GM12878 (cell line): ENCODE measurements around the gene NKD1. TPM values are rescaled to one million over a fixed set of nuclear protein-coding genes. Genes with fewer than 3 reads are reported as not detected.

Experiments
- ATAC-seq: fragments of 200-7000 bp; cut with Tn5 transposase; 3 replicates; pipeline ENCODE4 v1.9.1; 2020; ENCODE audit warnings: mild to moderate bottlenecking, moderate library complexity
- BruUV-seq: library from RNA; stranded (reverse); fragments of 400-500 nt; replicated peaks from 2 replicates; lab custom pipeline; 2021; lab: Mats Ljungman, UMichigan
- CTCF ChIA-PET: fragments of 300-600 bp; sonication (Branson Sonifier 250); formaldehyde crosslinking; extraction: SDS; loops from one replicate; lab custom pipeline; 2021; ENCODE audit warnings: inconsistent platforms; lab: Yijun Ruan, JAX
- POLR2A ChIA-PET: fragments of 350-600 bp; formaldehyde crosslinking; extraction: SDS; loops from one replicate; lab custom pipeline; 2021; ENCODE audit warnings: inconsistent platforms; lab: Charles Lee
- RAD21 ChIA-PET: fragments of 300-600 bp; sonication (Branson Sonifier 250); formaldehyde crosslinking; loops from one replicate; lab custom pipeline; 2023; ENCODE audit warnings: antibody characterized with exemption; ENCODE audit not compliant: unreplicated experiment; lab: Charles Lee
- SMC1A ChIA-PET: fragments of 300-600 bp; sonication (Branson Sonifier 250); formaldehyde crosslinking; loops from one replicate; lab custom pipeline; 2023; ENCODE audit not compliant: unreplicated experiment, uncharacterized antibody; lab: Charles Lee
- DNase-seq: peaks from one replicate; pipeline ENCODE4 v3.0.0-alpha.2; 2011; ENCODE audit warnings: low read depth, low spot score
- FAIRE-seq: peaks from 3 replicates; lab custom pipeline; 2011; peaks lifted over from hg19 to GRCh38; lab: Jason Lieb, UNC
- H2AFZ ChIP-seq: 2 replicates; pipeline ENCODE4 v1.6.0; 2011; ENCODE audit warnings: low read depth, low read length, control low read depth; ENCODE audit not compliant: control insufficient read depth
- H3K27ac ChIP-seq: 2 replicates; pipeline ENCODE4 v1.5.1; 2011; ENCODE audit warnings: control low read depth; ENCODE audit not compliant: control insufficient read depth, insufficient read depth
- H3K27me3 ChIP-seq, 2 experiments: replicated peaks in 1 of 2; 2 replicates each; pipeline versions ENCODE4 v1.6.0 to v1.6.1; 2011; ENCODE audit warnings: low read length in 1 of 2; ENCODE audit not compliant: control insufficient read depth in 2 of 2, insufficient read depth in 2 of 2
- H3K36me3 ChIP-seq, 2 experiments: 2 replicates each; pipeline ENCODE4 v1.5.1; 2011; ENCODE audit warnings: low read length in 1 of 2; ENCODE audit not compliant: control insufficient read depth in 2 of 2, insufficient read depth in 2 of 2
- H3K4me1 ChIP-seq: 2 replicates; pipeline ENCODE4 v1.6.1; 2011; ENCODE audit warnings: mild to moderate bottlenecking, low read length, moderate library complexity, mixed read lengths; ENCODE audit not compliant: control insufficient read depth, insufficient read depth
- H3K4me2 ChIP-seq: 2 replicates; pipeline ENCODE4 v1.6.0; 2011; ENCODE audit warnings: control low read depth; ENCODE audit not compliant: control insufficient read depth, insufficient read depth
- H3K4me3 ChIP-seq: fragments of 200-600 bp; sonication (generic); 2 replicates; pipeline ENCODE4 v1.5.1; 2016
- H3K79me2 ChIP-seq: 2 replicates; pipeline ENCODE4 v1.6.0; 2011; ENCODE audit warnings: low read length; ENCODE audit not compliant: control insufficient read depth, insufficient read depth
- H3K9ac ChIP-seq: 2 replicates; pipeline ENCODE4 v1.8.0; 2011; ENCODE audit warnings: low read length, control low read depth, mixed read lengths; ENCODE audit not compliant: control insufficient read depth, insufficient read depth
- H3K9me3 ChIP-seq: replicated peaks from 3 replicates; pipeline ENCODE4 v1.5.1; 2011; ENCODE audit warnings: mild to moderate bottlenecking, low read length; ENCODE audit not compliant: control insufficient read depth, insufficient read depth
- H4K20me1 ChIP-seq: 2 replicates; pipeline ENCODE4 v1.6.0; 2011; ENCODE audit not compliant: control insufficient read depth, insufficient read depth
- ATF7 ChIP-seq: fragments of 450-650 bp; IDR thresholded peaks from 2 replicates; pipeline ENCODE4 v1.6.1; 2016; ENCODE audit warnings: low read depth, mild to moderate bottlenecking
- EGR1 ChIP-seq, 2 experiments: IDR thresholded peaks; 1 replicate in 1 of 2; 2 replicates in 1 of 2; pipeline ENCODE4 v1.6.1; 2011 to 2012; ENCODE audit warnings: low read depth in 2 of 2, low read length in 2 of 2, borderline replicate concordance in 1 of 2, mild to moderate bottlenecking in 1 of 2, moderate library complexity in 1 of 2
- HCFC1 ChIP-seq: fragments of 150-350 bp; IDR thresholded peaks from 2 replicates; pipeline ENCODE4 v1.6.1; 2014; ENCODE audit warnings: low read length
- HDGF ChIP-seq: fragments of 450-650 bp; IDR thresholded peaks from 2 replicates; pipeline ENCODE4 v1.6.1; 2016; ENCODE audit warnings: antibody characterized with exemption
- KDM1A ChIP-seq: fragments of 200-600 bp; sonication (generic); IDR thresholded peaks from 2 replicates; pipeline ENCODE4 v1.6.1; 2016; ENCODE audit warnings: borderline replicate concordance
- KLF5 ChIP-seq: fragments of 450-650 bp; IDR thresholded peaks from 2 replicates; pipeline ENCODE4 v1.6.1; 2014; ENCODE audit warnings: mild to moderate bottlenecking; ENCODE audit not compliant: partially characterized antibody
- PAX8 ChIP-seq: fragments of 450-650 bp; IDR thresholded peaks from 2 replicates; pipeline ENCODE4 v1.6.1; 2017; ENCODE audit warnings: mild to moderate bottlenecking, moderate library complexity
- RAD51 ChIP-seq: fragments of 450-650 bp; IDR thresholded peaks from 2 replicates; pipeline ENCODE4 v1.6.1; 2016; ENCODE audit warnings: moderate library complexity, mild to moderate bottlenecking, inconsistent platforms
- STAT1 ChIP-seq: fragments of 450-650 bp; conservative IDR thresholded peaks from 2 replicates; pipeline ENCODE4 v1.6.1; 2014; ENCODE audit warnings: antibody characterized with exemption, mild to moderate bottlenecking
- TCF3 ChIP-seq: IDR thresholded peaks from 2 replicates; pipeline ENCODE4 v1.6.1; 2012; ENCODE audit warnings: low read depth, mild to moderate bottlenecking, low read length, borderline replicate concordance; ENCODE audit not compliant: insufficient read depth
- WGBS: methylation state at CpG from one replicate; pipeline ENCODE4 v1.1.6; 2016; ENCODE audit warnings: low lambda C conversion rate; ENCODE audit not compliant: insufficient replicate concordance, insufficient coverage; ENCODE audit errors: missing lambda C conversion rate; 5-methylcytosine and 5-hydroxymethylcytosine counted together
- in situ Hi-C: fragments of 300-500 bp; cut with MboI; formaldehyde crosslinking; loops from 9 replicates; pipeline ENCODE4 v1.14.3; 2018; ENCODE audit warnings: mixed read lengths
- intact Hi-C: fragments of 100-400 bp; cut with micrococcal nuclease; formaldehyde crosslinking; loops from one replicate; pipeline ENCODE4 v1.14.2; 2022; ENCODE audit not compliant: unreplicated experiment
- polyA plus RNA-seq, 11 experiments: library from polyadenylated mRNA; depleted of rRNA in 4 of 11; unstranded in 6 of 11; stranded (reverse) in 5 of 11; fragments of >200 nt; fragmentation: Nextera tagmentation in 4 of 11; fragmentation: Illumina TruSeq in 1 of 11; extraction: Ambion mirVana in 4 of 11; extraction: Trizol in 1 of 11; gene quantifications; 1 replicate in 1 of 11; 2 replicates in 10 of 11; pipeline versions ENCODE4 v1.2.1 to v1.2.3, GENCODE V29; 2011 to 2016; ENCODE audit warnings: inconsistent platforms in 2 of 11, missing spikeins in 2 of 11, low read depth in 1 of 11
- total RNA-seq, 4 experiments: library from RNA; depleted of rRNA in 3 of 4; stranded (reverse); fragments of >200 nt in 3 of 4; fragmentation: Illumina TruSeq in 1 of 4; extraction: Trizol in 1 of 4; gene quantifications; 2 replicates each; pipeline versions ENCODE4 v1.2.1 to v1.2.3, GENCODE V29; 2013 to 2021
- TF ChIP-seq, protein P1 (sequence below): IDR thresholded peaks from 2 replicates; pipeline ENCODE4 v1.6.1; 2011; ENCODE audit warnings: borderline replicate concordance, low read depth, mild to moderate bottlenecking, moderate library complexity, low read length; ENCODE audit not compliant: insufficient read depth, poor library complexity, severe bottlenecking

The NKD1 gene
- total and polyA plus RNA-seq, 10 of the 15 experiments (the other 5 are each of a cell fraction or from before 2014, with no cell fraction given), result under 0.01 to 0.49 (median 0.04) TPM; not detected in 2

DNA sequence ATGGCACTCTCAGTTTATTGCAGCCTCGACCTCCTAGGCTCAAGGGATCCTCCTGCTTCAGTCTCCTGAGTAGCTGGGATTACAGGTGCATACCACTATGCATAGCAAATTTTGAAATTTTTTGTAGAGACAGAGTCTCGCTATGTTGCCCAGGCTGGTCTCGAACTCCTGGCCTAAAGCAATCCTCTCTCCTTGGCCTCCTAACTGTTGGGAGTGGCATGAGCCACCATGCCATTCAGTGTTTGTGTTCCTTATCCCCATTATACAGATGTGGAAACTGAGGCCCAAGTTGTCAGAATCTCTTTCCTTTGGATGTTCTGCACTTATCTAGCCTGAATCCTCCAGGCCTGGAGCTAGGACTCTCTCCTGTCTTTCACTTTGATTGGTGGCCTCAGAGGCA is 40.8 kb upstream of the NKD1 start:
- POLR2A ChIA-PET, result no interaction called here
- H4K20me1 ChIP-seq, result no peaks in the 10 kb centered on the region
- H3K9me3 ChIP-seq, result no peaks in the 10 kb centered on the region
- H3K4me1 ChIP-seq, result no peaks in the 10 kb centered on the region
- BruUV-seq, result no TSS peak
- in situ Hi-C loops, result no loop called here
- H3K27ac ChIP-seq, result no peak overlapping the region
- 33% methylated on average over 3 of the region's 3 CpGs for WGBS
- no peak overlapping the region for H3K9ac ChIP-seq
- TF ChIP-seq KDM1A, result no peak
- TF ChIP-seq HDGF, result no peak
- TF ChIP-seq KLF5, result no peak
- no peak for TF ChIP-seq RAD51
- TF ChIP-seq ATF7, result no peak
- no peak for TF ChIP-seq PAX8
- no peak for TF ChIP-seq TCF3
- no peak for TF ChIP-seq EGR1 (IDR thresholded peaks at IDR 0.05; ENCODE audit: borderline replicate concordance in 1 of 2, low read depth in 2 of 2, low read length in 2 of 2)
- TF ChIP-seq STAT1, result no peak
- TF ChIP-seq, protein P1, sequence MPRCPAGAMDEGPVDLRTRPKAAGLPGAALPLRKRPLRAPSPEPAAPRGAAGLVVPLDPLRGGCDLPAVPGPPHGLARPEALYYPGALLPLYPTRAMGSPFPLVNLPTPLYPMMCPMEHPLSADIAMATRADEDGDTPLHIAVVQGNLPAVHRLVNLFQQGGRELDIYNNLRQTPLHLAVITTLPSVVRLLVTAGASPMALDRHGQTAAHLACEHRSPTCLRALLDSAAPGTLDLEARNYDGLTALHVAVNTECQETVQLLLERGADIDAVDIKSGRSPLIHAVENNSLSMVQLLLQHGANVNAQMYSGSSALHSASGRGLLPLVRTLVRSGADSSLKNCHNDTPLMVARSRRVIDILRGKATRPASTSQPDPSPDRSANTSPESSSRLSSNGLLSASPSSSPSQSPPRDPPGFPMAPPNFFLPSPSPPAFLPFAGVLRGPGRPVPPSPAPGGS, result no peak
- TF ChIP-seq HCFC1, result no peak
- TF ChIP-seq, all 136 proteins: peak for 0
- Histone ChIP-seq H3K4me2 (no peak overlapping the region), H3K79me2 (no peaks in the 10 kb centered on the region), H3K27me3 (no peaks in the 10 kb centered on the region; a peak in 1 of 4 replicates), H2AFZ (no peak overlapping the region), H3K36me3 (no peaks in the 10 kb centered on the region), H3K4me3 (no peak overlapping the region)
- intact Hi-C loops, result loop anchor here (10.0 kb wide), 1 partner anchor 133 kb away; no protein-coding TSS in a partner anchor
- ATAC-seq (no peak), FAIRE-seq (no peak), DNase-seq (no peak)
- SMC1A ChIA-PET, result no interaction called here
- CTCF ChIA-PET, result interaction anchor here (1.1 kb wide), 1 partner anchor 158 kb away, joined by 3 read pairs; no protein-coding TSS in a partner anchor
- RAD21 ChIA-PET, result no interaction called here
